HepG2 (cell line): ENCODE results near the gene MPIG6B. TPM values are rescaled to one million over a fixed set of nuclear protein-coding genes. Genes with fewer than 3 reads are reported as not detected.

Experiments
- ARID5B ChIP-seq: IDR thresholded peaks from 2 replicates; pipeline ENCODE4 v1.4.0; 2020; ENCODE audit warnings: mild to moderate bottlenecking, missing genetic modification reagents
- FOXO1 ChIP-seq: sonication (generic); formaldehyde crosslinking; IDR thresholded peaks from 2 replicates; pipeline ENCODE4 v1.4.0; 2020; ENCODE audit warnings: missing genetic modification reagents
- GATAD2A ChIP-seq: IDR thresholded peaks from 2 replicates; pipeline ENCODE4 v1.6.1; 2016
- HOXA7 ChIP-seq: sonication (generic); formaldehyde crosslinking; IDR thresholded peaks from 2 replicates; pipeline ENCODE4 v1.8.1; 2022; ENCODE audit warnings: mild to moderate bottlenecking, missing genetic modification reagents, moderate library complexity
- MEF2D ChIP-seq: sonication (generic); formaldehyde crosslinking; IDR thresholded peaks from 2 replicates; pipeline ENCODE4 v1.5.1; 2020; ENCODE audit warnings: mild to moderate bottlenecking, missing genetic modification reagents
- POLR2A ChIP-seq, 2 experiments: IDR thresholded peaks; 2 replicates each; pipeline ENCODE4 v1.6.1; 2011; ENCODE audit warnings: low read depth in 2 of 2, low read length in 2 of 2, mild to moderate bottlenecking in 1 of 2, moderate library complexity in 1 of 2; ENCODE audit not compliant: insufficient read depth in 1 of 2
- REL ChIP-seq: sonication (generic); formaldehyde crosslinking; conservative IDR thresholded peaks from 2 replicates; pipeline ENCODE4 v1.8.0; 2022; ENCODE audit warnings: mild to moderate bottlenecking, missing genetic modification reagents, moderate library complexity
- SNAPC4 ChIP-seq: sonication (generic); formaldehyde crosslinking; IDR thresholded peaks from 2 replicates; pipeline ENCODE4 v1.4.0; 2020; ENCODE audit warnings: mild to moderate bottlenecking, missing genetic modification reagents
- SP5 ChIP-seq: IDR thresholded peaks from 2 replicates; pipeline ENCODE4 v1.6.1; 2016; ENCODE audit warnings: low read depth, borderline replicate concordance
- TFE3 ChIP-seq: IDR thresholded peaks from 2 replicates; pipeline ENCODE4 v1.6.1; 2016
- ZBTB43 ChIP-seq: sonication (generic); formaldehyde crosslinking; conservative IDR thresholded peaks from 2 replicates; pipeline ENCODE4 v1.4.0; 2020; ENCODE audit warnings: missing genetic modification reagents
- ZFP36 ChIP-seq: fragments of 150-350 bp; IDR thresholded peaks from 2 replicates; pipeline ENCODE4 v1.6.1; 2018; ENCODE audit warnings: borderline replicate concordance, low read length, low read depth; ENCODE audit not compliant: partially characterized antibody
- ZNF234 ChIP-seq: sonication (generic); formaldehyde crosslinking; conservative IDR thresholded peaks from 2 replicates; pipeline ENCODE4 v1.5.1; 2020; ENCODE audit warnings: mild to moderate bottlenecking, missing genetic modification reagents
- ZNF34 ChIP-seq: sonication (generic); formaldehyde crosslinking; IDR thresholded peaks from 2 replicates; pipeline ENCODE4 v1.4.0; 2020; ENCODE audit warnings: mild to moderate bottlenecking, missing genetic modification reagents, borderline replicate concordance
- ZNF619 ChIP-seq: sonication (generic); formaldehyde crosslinking; IDR thresholded peaks from 2 replicates; pipeline ENCODE4 v1.4.0; 2020; ENCODE audit warnings: mild to moderate bottlenecking, missing genetic modification reagents
- ZNF704 ChIP-seq: sonication (generic); formaldehyde crosslinking; IDR thresholded peaks from 2 replicates; pipeline ENCODE4 v1.8.1; 2023; ENCODE audit warnings: mild to moderate bottlenecking, inconsistent platforms, moderate library complexity, missing genetic modification reagents, borderline replicate concordance
- polyA plus RNA-seq, 8 experiments: library from polyadenylated mRNA; depleted of rRNA in 3 of 8; stranded (reverse) in 7 of 8; unstranded in 1 of 8; fragments of >200 nt; fragmentation: Illumina TruSeq in 4 of 8; extraction: Trizol in 4 of 8; gene quantifications; 2 replicates each; pipeline versions ENCODE4 v1.2.1 to v1.2.3, GENCODE V29; 2011 to 2016; ENCODE audit warnings: low read depth in 4 of 8, missing spikeins in 1 of 8, mixed read lengths in 1 of 8; ENCODE audit not compliant: insufficient read depth in 1 of 8
- total RNA-seq, 5 experiments: library from RNA; depleted of rRNA; stranded (reverse); fragments of >200 nt; fragmentation: Illumina TruSeq; extraction: Trizol; gene quantifications; 2 replicates each; pipeline ENCODE4 v1.2.3, GENCODE V29; 2016; ENCODE audit warnings: low read depth in 1 of 5

The MPIG6B gene
- total and polyA plus RNA-seq, 2 of the 13 experiments (the other 11 are each of a cell fraction or from before 2014, with no cell fraction given), result not detected

GRCh38 chr6:31702819-31703716 lies 20.1 kb upstream of the MPIG6B start, which contains the start of gene ABHD16A (continued):
- TF ChIP-seq MEF2D, result no peak; the same call in 1 of the 2 replicates
- TF ChIP-seq SP5 (CRISPR knock-in tag), result peak; percentile 96
- no peak for TF ChIP-seq ZNF619 (CRISPR knock-in tag)
- no peak for TF ChIP-seq REL (CRISPR knock-in tag)
- peak; percentile 93 to 96 for TF ChIP-seq POLR2A (IDR thresholded peaks at IDR 0.05; ENCODE audit: insufficient read depth in 1 of 2, low read depth in 2 of 2, low read length in 2 of 2)
- TF ChIP-seq ZFP36, result no peak
- TF ChIP-seq SNAPC4 (CRISPR knock-in tag), result peak; percentile 88
- peak; percentile 31; the same call in 1 of the 2 replicates for TF ChIP-seq TFE3
- TF ChIP-seq ZNF34 (CRISPR knock-in tag), result no peak
- TF ChIP-seq ARID5B (CRISPR knock-in tag), result peak; percentile 84
- no peak for TF ChIP-seq ZBTB43 (CRISPR knock-in tag)
- peak; percentile 85 for TF ChIP-seq GATAD2A (CRISPR knock-in tag)
- peak; percentile 90 for TF ChIP-seq ZNF234 (CRISPR knock-in tag)
- no peak for TF ChIP-seq ZNF704 (CRISPR knock-in tag)
- TF ChIP-seq FOXO1 (CRISPR knock-in tag), result peak; percentile 56; the same call in 1 of the 2 replicates
- TF ChIP-seq HOXA7 (CRISPR knock-in tag), result no peak
